ENCODE results near the gene FHOD1.

GRCh38 chr16:67242138-67242730, 5.0 kb downstream of the FHOD1 start:
- TF ChIP-seq EZH2 (IDR thresholded peaks at IDR 0.05; ENCODE audit: low read length, unreplicated experiment): no peak
- TF ChIP-seq CTCF (conservative IDR thresholded peaks at IDR 0.05; ENCODE audit: low read depth, low read length): no peak
- TF ChIP-seq EZH2phosphoT487 (IDR thresholded peaks at IDR 0.05; ENCODE audit: borderline replicate concordance, low read length): no peak
